K562 (cell line): ENCODE results near the gene DGKB. TPM values are rescaled to one million over a fixed set of nuclear protein-coding genes. Genes with fewer than 3 reads are reported as not detected.

ENCODE experiments used
- ATAC-seq: fragments of 200-7000 bp; cut with Tn5 transposase; 3 replicates; pipeline ENCODE4 v1.9.1; 2020; ENCODE audit warnings: moderate library complexity
- BruUV-seq: library from RNA; stranded (reverse); fragments of 400-500 nt; replicated peaks from 2 replicates; lab custom pipeline; 2021; lab: Mats Ljungman, UMichigan
- CTCF ChIA-PET: fragments of 300-600 bp; formaldehyde crosslinking; extraction: SDS; loops from one replicate; lab custom pipeline; 2021; ENCODE audit warnings: low intra/inter-chr PET ratio; lab: Yijun Ruan, JAX
- POLR2A ChIA-PET: fragments of 300-600, 350-650 bp; sonication (Branson Sonifier 250); formaldehyde crosslinking; extraction: SDS; loops from one replicate; lab custom pipeline; 2021; ENCODE audit warnings: antibody characterized with exemption, inconsistent platforms; lab: Yijun Ruan, JAX
- DNase-seq, 4 experiments: peaks; one replicate each; pipeline versions ENCODE4 v3.0.0 to v3.0.0-alpha.2; 2011 to 2018; ENCODE audit warnings: low spot score in 3 of 4, mixed read lengths in 3 of 4; ENCODE audit errors: extremely low read depth in 1 of 4
- FAIRE-seq: peaks from 2 replicates; lab custom pipeline; 2011; peaks lifted over from hg19 to GRCh38; lab: Jason Lieb, UNC
- H2AFZ ChIP-seq: 2 replicates; pipeline ENCODE4 v1.6.0; 2011; ENCODE audit warnings: low read depth, low read length, control low read depth, inconsistent platforms
- H3K27ac ChIP-seq: fragments of 200-600 bp; 3 replicates; pipeline ENCODE4 v1.8.0; 2011; ENCODE audit warnings: low read depth, mild to moderate bottlenecking, control low read depth, inconsistent platforms, low read length, moderate library complexity, mixed read lengths; ENCODE audit errors: extremely low read depth
- H3K27me3 ChIP-seq, 2 experiments: fragments of 300-600 bp in 1 of 2; 2 replicates in 1 of 2; 3 replicates in 1 of 2; pipeline versions ENCODE4 v1.6.0 to v1.8.0; 2011; ENCODE audit warnings: inconsistent platforms in 2 of 2, low read length in 2 of 2, mild to moderate bottlenecking in 1 of 2, mixed read lengths in 1 of 2, moderate library complexity in 1 of 2; ENCODE audit not compliant: control insufficient read depth in 2 of 2, insufficient read depth in 2 of 2
- H3K36me3 ChIP-seq: fragments of 300-600 bp; 3 replicates; pipeline ENCODE4 v1.8.0; 2011; ENCODE audit warnings: mild to moderate bottlenecking, low read length, inconsistent platforms; ENCODE audit not compliant: control insufficient read depth, insufficient read depth
- H3K4me1 ChIP-seq, 2 experiments: fragments of 200-600 bp in 1 of 2; replicated peaks in 1 of 2; 2 replicates in 1 of 2; 3 replicates in 1 of 2; pipeline versions ENCODE4 v1.5.1 to v1.8.0; 2011; ENCODE audit warnings: inconsistent platforms in 2 of 2, low read length in 2 of 2, mild to moderate bottlenecking in 1 of 2, mixed read lengths in 1 of 2, moderate library complexity in 1 of 2; ENCODE audit not compliant: control insufficient read depth in 2 of 2, insufficient read depth in 2 of 2
- H3K4me2 ChIP-seq: 2 replicates; pipeline ENCODE4 v1.6.1; 2011; ENCODE audit warnings: low read length, control low read depth, inconsistent platforms, mixed read lengths; ENCODE audit not compliant: insufficient read depth
- H3K4me3 ChIP-seq: fragments of 200-600 bp; sonication (generic), shearing (Covaris generic); 2 replicates; pipeline ENCODE4 v1.5.1; 2016; ENCODE audit warnings: control low read depth, inconsistent platforms
- H3K79me2 ChIP-seq: fragments of 200-600 bp; 3 replicates; pipeline ENCODE4 v1.8.0; 2011; ENCODE audit warnings: low read length, inconsistent platforms; ENCODE audit not compliant: control insufficient read depth, insufficient read depth
- H3K9ac ChIP-seq, 2 experiments: 2 replicates each; pipeline versions ENCODE4 v1.6.0 to v1.6.1; 2011; ENCODE audit warnings: low read depth in 2 of 2, low read length in 2 of 2, control low read depth in 1 of 2, inconsistent platforms in 1 of 2, mild to moderate bottlenecking in 1 of 2, mixed read lengths in 1 of 2; ENCODE audit not compliant: insufficient read depth in 1 of 2
- H3K9me1 ChIP-seq: one replicate; pipeline ENCODE4 v1.6.0; 2011; ENCODE audit warnings: inconsistent platforms, mild to moderate bottlenecking, low read length, moderate library complexity; ENCODE audit not compliant: control insufficient read depth, insufficient read depth
- H3K9me3 ChIP-seq: replicated peaks from 2 replicates; pipeline ENCODE4 v1.5.1; 2011; ENCODE audit warnings: low read depth, low read length, inconsistent platforms; ENCODE audit not compliant: control insufficient read depth, insufficient read depth
- H4K20me1 ChIP-seq: replicated peaks from 2 replicates; pipeline ENCODE4 v1.6.1; 2011; ENCODE audit warnings: low read length, inconsistent platforms, mixed read lengths; ENCODE audit not compliant: control insufficient read depth, insufficient read depth
- ARID2 ChIP-seq: fragments of 450-650 bp; IDR thresholded peaks from 2 replicates; pipeline ENCODE4 v1.6.1; 2017; ENCODE audit warnings: antibody characterized with exemption, mild to moderate bottlenecking
- BCL6 ChIP-seq: fragments of 250-450 bp; sonication (Bioruptor Pico); IDR thresholded peaks from 2 replicates; pipeline ENCODE4 v1.4.0; 2020
- COPS2 ChIP-seq: fragments of 450-650 bp; conservative IDR thresholded peaks from 2 replicates; pipeline ENCODE4 v1.6.1; 2016; ENCODE audit warnings: mild to moderate bottlenecking, moderate library complexity
- E2F5 ChIP-seq: sonication (generic); formaldehyde crosslinking; IDR thresholded peaks from 2 replicates; pipeline ENCODE4 v1.8.0; 2022; ENCODE audit warnings: mild to moderate bottlenecking, missing genetic modification reagents
- MYBL2 ChIP-seq, 2 experiments: fragments of 450-650 bp in 1 of 2; sonication (generic) in 1 of 2; formaldehyde crosslinking in 1 of 2; IDR thresholded peaks; 2 replicates each; pipeline versions ENCODE4 v1.6.1 to v1.8.1; 2017 to 2022; ENCODE audit warnings: borderline replicate concordance in 1 of 2, inconsistent platforms in 1 of 2, low read depth in 1 of 2, mild to moderate bottlenecking in 1 of 2, missing genetic modification reagents in 1 of 2, moderate library complexity in 1 of 2
- NFIC ChIP-seq: fragments of 450-650 bp; IDR thresholded peaks from 2 replicates; pipeline ENCODE4 v1.6.1; 2017; ENCODE audit warnings: mild to moderate bottlenecking, inconsistent platforms
- NR1H2 ChIP-seq: sonication (generic); formaldehyde crosslinking; IDR thresholded peaks from 2 replicates; pipeline ENCODE4 v1.4.0; 2020; ENCODE audit warnings: mild to moderate bottlenecking, missing genetic modification reagents
- PHF8 ChIP-seq: fragments of 200-600 bp; sonication (generic); IDR thresholded peaks from 2 replicates; pipeline ENCODE4 v1.6.1; 2012; ENCODE audit warnings: mixed run types, mild to moderate bottlenecking, inconsistent platforms, low read length, moderate library complexity, borderline replicate concordance
- POU5F1 ChIP-seq: fragments of 150-350 bp; IDR thresholded peaks from 2 replicates; pipeline ENCODE4 v1.6.1; 2014; ENCODE audit warnings: borderline replicate concordance, low read length, low read depth, mild to moderate bottlenecking; ENCODE audit not compliant: partially characterized antibody
- RBM15 ChIP-seq: fragments of 200-400 bp; formaldehyde crosslinking; IDR thresholded peaks from 2 replicates; pipeline ENCODE4 v1.6.1; 2018; ENCODE audit warnings: mild to moderate bottlenecking, low read length, moderate library complexity; ENCODE audit not compliant: insufficient read depth
- TFAM ChIP-seq: fragments of 250-450 bp; sonication (Bioruptor Pico); conservative IDR thresholded peaks from 2 replicates; pipeline ENCODE4 v1.5.0; 2021; ENCODE audit warnings: mild to moderate bottlenecking, moderate library complexity
- U2AF2 ChIP-seq: fragments of 200-400 bp; formaldehyde crosslinking; optimal IDR thresholded peaks from 2 replicates; pipeline ENCODE3; 2017; ENCODE audit warnings: low read depth, mild to moderate bottlenecking, low read length
- XRCC5 ChIP-seq: fragments of 200-400 bp; formaldehyde crosslinking; IDR thresholded peaks from 2 replicates; pipeline ENCODE4 v1.6.1; 2017; ENCODE audit warnings: low read depth, mild to moderate bottlenecking, low read length
- ZNF408 ChIP-seq: fragments of 250-450 bp; sonication (Bioruptor Pico); IDR thresholded peaks from 2 replicates; pipeline ENCODE4 v1.4.0; 2020; ENCODE audit warnings: low read depth, mild to moderate bottlenecking, moderate library complexity
- ZNF76 ChIP-seq: fragments of 250-450 bp; sonication (Bioruptor Pico); IDR thresholded peaks from 2 replicates; pipeline ENCODE4 v1.4.0; 2020; ENCODE audit warnings: mild to moderate bottlenecking, moderate library complexity, borderline replicate concordance
- ZNF79 ChIP-seq: fragments of 250-450 bp; sonication (Bioruptor Pico); IDR thresholded peaks from 2 replicates; pipeline ENCODE4 v1.4.0; 2020; ENCODE audit warnings: low read depth, mild to moderate bottlenecking, moderate library complexity
- WGBS: fragments of 100-300 bp; shearing (Covaris generic); methylation state at CpG from one replicate; pipeline ENCODE4 v1.1.6; 2016; ENCODE audit warnings: low coverage, mixed read lengths; ENCODE audit not compliant: insufficient coverage; ENCODE audit errors: missing lambda C conversion rate; 5-methylcytosine and 5-hydroxymethylcytosine counted together
- in situ Hi-C: fragments of 300-500 bp; cut with MboI; formaldehyde crosslinking; loops from 4 replicates; pipeline ENCODE4 v1.15.0; 2018; ENCODE audit warnings: inconsistent platforms, mixed read lengths
- intact Hi-C: fragments of 100-400 bp; cut with micrococcal nuclease; formaldehyde crosslinking; loops from 2 replicates; pipeline ENCODE4 v1.14.2; 2022
- polyA plus RNA-seq, 8 experiments: library from polyadenylated mRNA; depleted of rRNA in 4 of 8; stranded (reverse) in 5 of 8; unstranded in 3 of 8; fragments of >200 nt; fragmentation: Nextera tagmentation in 2 of 8; fragmentation: Illumina TruSeq in 1 of 8; extraction: Ambion mirVana in 2 of 8; extraction: Trizol in 1 of 8; gene quantifications; 2 replicates each; pipeline versions ENCODE4 v1.2.1 to v1.2.3, GENCODE V29; 2011 to 2014; ENCODE audit warnings: inconsistent platforms in 1 of 8, missing spikeins in 1 of 8
- total RNA-seq, 7 experiments: library from RNA; depleted of rRNA in 6 of 7; stranded (reverse); fragments of >200 nt in 6 of 7; fragmentation: Illumina TruSeq in 2 of 7; extraction: Trizol in 2 of 7; gene quantifications; 2 replicates each; pipeline versions ENCODE4 v1.2.1 to v1.2.3, GENCODE V29; 2011 to 2021; ENCODE audit warnings: low replicate concordance in 1 of 7
- TF ChIP-seq, protein P1 (sequence below): sonication (generic); formaldehyde crosslinking; IDR thresholded peaks from 2 replicates; pipeline ENCODE4 v1.8.0; 2022; ENCODE audit warnings: mild to moderate bottlenecking, missing genetic modification reagents
- TF ChIP-seq, protein P2 (sequence below), 2 experiments: IDR thresholded peaks; 2 replicates each; pipeline ENCODE4 v1.6.1; 2012; ENCODE audit warnings: improper control_type of control experiment in 2 of 2, low read depth in 2 of 2, low read length in 2 of 2, borderline replicate concordance in 1 of 2

Gene DGKB
- total and polyA plus RNA-seq, 9 of the 15 experiments (the other 6 are each of a cell fraction or from before 2014, with no cell fraction given) = 0.01 TPM; not detected in 8

GRCh38 chr7:14846405-14846804 lies 56.1 kb downstream of the DGKB start:
- CTCF ChIA-PET = no interaction called here

More at GRCh38 chr7:14846405-14846804, 56.1 kb downstream of the DGKB start:
- H3K9ac ChIP-seq = no peak overlapping the region
- no peak overlapping the region for H2AFZ ChIP-seq
- H3K79me2 ChIP-seq = no peaks in the 10 kb centered on the region
- no peak overlapping the region for H3K4me2 ChIP-seq
- H3K36me3 ChIP-seq = no peaks in the 10 kb centered on the region
- no peak overlapping the region for H3K4me3 ChIP-seq
- FAIRE-seq (no peak), DNase-seq (no peak), ATAC-seq (no peak)
- no peaks in the 10 kb centered on the region for H3K4me1 ChIP-seq
- 1% methylated on average over 4 of the region's 4 CpGs for WGBS
- intact Hi-C loops = no loop called here
- H3K9me3 ChIP-seq = 0 out of 2 replicates have a peak, but pooled peaks cover 1% of the 10 kb centered on the region
- no peaks in the 10 kb centered on the region for H4K20me1 ChIP-seq
- TF ChIP-seq, protein P1, sequence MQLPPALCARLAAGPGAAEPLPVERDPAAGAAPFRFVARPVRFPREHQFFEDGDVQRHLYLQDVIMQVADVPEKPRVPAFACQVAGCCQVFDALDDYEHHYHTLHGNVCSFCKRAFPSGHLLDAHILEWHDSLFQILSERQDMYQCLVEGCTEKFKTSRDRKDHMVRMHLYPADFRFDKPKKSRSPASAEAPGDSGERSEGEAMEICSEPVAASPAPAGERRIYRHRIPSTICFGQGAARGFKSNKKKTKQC (CRISPR knock-in tag) = no peak
- TF ChIP-seq MYBL2 (IDR thresholded peaks at IDR 0.05; ENCODE audit: low read depth) (no peak), MYBL2 (CRISPR knock-in tag; IDR thresholded peaks at IDR 0.05; ENCODE audit: borderline replicate concordance) (no peak), PHF8 (no peak), POU5F1 (no peak), ARID2 (no peak), NR1H2 (CRISPR knock-in tag) (no peak), ZNF76 (CRISPR knock-in tag) (no peak), NFIC (no peak), ZNF408 (CRISPR knock-in tag) (no peak), COPS2 (no peak), TFAM (CRISPR knock-in tag) (no peak), RBM15 (no peak), U2AF2 (no peak), E2F5 (CRISPR knock-in tag) (no peak), BCL6 (no peak), ZNF79 (no peak), XRCC5 (no peak)
- TF ChIP-seq, protein P2, sequence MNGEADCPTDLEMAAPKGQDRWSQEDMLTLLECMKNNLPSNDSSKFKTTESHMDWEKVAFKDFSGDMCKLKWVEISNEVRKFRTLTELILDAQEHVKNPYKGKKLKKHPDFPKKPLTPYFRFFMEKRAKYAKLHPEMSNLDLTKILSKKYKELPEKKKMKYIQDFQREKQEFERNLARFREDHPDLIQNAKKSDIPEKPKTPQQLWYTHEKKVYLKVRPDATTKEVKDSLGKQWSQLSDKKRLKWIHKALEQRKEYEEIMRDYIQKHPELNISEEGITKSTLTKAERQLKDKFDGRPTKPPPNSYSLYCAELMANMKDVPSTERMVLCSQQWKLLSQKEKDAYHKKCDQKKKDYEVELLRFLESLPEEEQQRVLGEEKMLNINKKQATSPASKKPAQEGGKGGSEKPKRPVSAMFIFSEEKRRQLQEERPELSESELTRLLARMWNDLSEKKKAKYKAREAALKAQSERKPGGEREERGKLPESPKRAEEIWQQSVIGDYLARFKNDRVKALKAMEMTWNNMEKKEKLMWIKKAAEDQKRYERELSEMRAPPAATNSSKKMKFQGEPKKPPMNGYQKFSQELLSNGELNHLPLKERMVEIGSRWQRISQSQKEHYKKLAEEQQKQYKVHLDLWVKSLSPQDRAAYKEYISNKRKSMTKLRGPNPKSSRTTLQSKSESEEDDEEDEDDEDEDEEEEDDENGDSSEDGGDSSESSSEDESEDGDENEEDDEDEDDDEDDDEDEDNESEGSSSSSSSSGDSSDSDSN (IDR thresholded peaks at IDR 0.05; ENCODE audit: borderline replicate concordance in 1 of 2, low read depth in 2 of 2, low read length in 2 of 2) = no peak
- no peak overlapping the region for H3K27ac ChIP-seq
- H3K9me1 ChIP-seq = no peaks in the 10 kb centered on the region
- H3K27me3 ChIP-seq = no peaks in the 10 kb centered on the region
- BruUV-seq = no TSS peak
- in situ Hi-C loops = no loop called here
- POLR2A ChIA-PET = no interaction called here
